ENCODE data around the gene NTM. TPM values are rescaled to one million over a fixed set of nuclear protein-coding genes. Genes with fewer than 3 reads are reported as not detected.

NTM gene
- total and polyA plus RNA-seq, 2 experiments from 2014 or later = 1.1 to 1.7 TPM

- TF ChIP-seq CTCF (IDR thresholded peaks at IDR 0.05; ENCODE audit: low read depth, low read length) = no peak
- Histone ChIP-seq H3K36me3 (no peaks in the 10 kb centered on the region), H3K4me3 (no peak overlapping the region), H3K27ac (no peak overlapping the region), H3K4me1 (ENCODE audit: low read depth) (no peaks in the 10 kb centered on the region), H3K27me3 (peaks cover 37% of the 10 kb centered on the region), H3K9me3 (ENCODE audit: low read depth) (no peaks in the 10 kb centered on the region)
- no peak for DNase-seq (ENCODE audit: low read depth in 1 of 2, low spot score in 1 of 2)
These were observed 432.2 kb downstream of the NTM start for GRCh38 chr11:131802440-131803115.

GRCh38 chr11:131807876-131808275 is 437.5 kb downstream of the NTM start:
- no peak for DNase-seq (ENCODE audit: low read depth in 1 of 2, low spot score in 1 of 2)
- Histone ChIP-seq H3K27ac (no peak overlapping the region), H3K4me1 (ENCODE audit: low read depth) (no peaks in the 10 kb centered on the region), H3K9me3 (ENCODE audit: low read depth) (no peaks in the 10 kb centered on the region), H3K4me3 (no peak overlapping the region), H3K36me3 (no peaks in the 10 kb centered on the region), H3K27me3 (peaks cover 55% of the 10 kb centered on the region)
- no peak for TF ChIP-seq CTCF (IDR thresholded peaks at IDR 0.05; ENCODE audit: low read depth, low read length)

- Histone ChIP-seq H3K4me1 (ENCODE audit: low read depth) (no peaks in the 10 kb centered on the region), H3K27ac (no peak overlapping the region), H3K27me3 (peaks cover 60% of the 10 kb centered on the region), H3K9me3 (ENCODE audit: low read depth) (no peaks in the 10 kb centered on the region), H3K36me3 (no peaks in the 10 kb centered on the region), H3K4me3 (no peak overlapping the region)
- TF ChIP-seq CTCF (IDR thresholded peaks at IDR 0.05; ENCODE audit: low read depth, low read length) = no peak
- DNase-seq (ENCODE audit: low read depth in 1 of 2, low spot score in 1 of 2) = no peak
These were observed 438.1 kb downstream of the NTM start for GRCh38 chr11:131808470-131808869.

- H3K9me3 ChIP-seq (ENCODE audit: low read depth) = no peaks in the 10 kb centered on the region
- no peak overlapping the region for H3K4me3 ChIP-seq
- DNase-seq (ENCODE audit: low read depth in 1 of 2, low spot score in 1 of 2) = no peak
- TF ChIP-seq CTCF (IDR thresholded peaks at IDR 0.05; ENCODE audit: low read depth, low read length) = no peak
- H3K36me3 ChIP-seq = no peaks in the 10 kb centered on the region
- no peak overlapping the region for H3K27ac ChIP-seq
- peaks cover 58% of the 10 kb centered on the region for H3K27me3 ChIP-seq
- H3K4me1 ChIP-seq (ENCODE audit: low read depth) = no peaks in the 10 kb centered on the region
These were observed 438.9 kb downstream of the NTM start for GRCh38 chr11:131809203-131809918.

- H3K4me3 ChIP-seq = no peak overlapping the region
- TF ChIP-seq CTCF (IDR thresholded peaks at IDR 0.05; ENCODE audit: low read depth, low read length) = no peak
- no peaks in the 10 kb centered on the region for H3K9me3 ChIP-seq (ENCODE audit: low read depth)
These were observed 440.1 kb downstream of the NTM start for GRCh38 chr11:131810541-131810940.

More at GRCh38 chr11:131810541-131810940, 440.1 kb downstream of the NTM start:
- H3K27me3 ChIP-seq = peaks cover 51% of the 10 kb centered on the region
- H3K4me1 ChIP-seq (ENCODE audit: low read depth) = peaks cover 4% of the 10 kb centered on the region
- no peaks in the 10 kb centered on the region for H3K36me3 ChIP-seq
- no peak overlapping the region for H3K27ac ChIP-seq
- no peak for DNase-seq (ENCODE audit: low read depth in 1 of 2, low spot score in 1 of 2)
